Mesenchymal stem cell (in vitro differentiated cells and primary cell): ENCODE data around the gene MEIOB.
"Not testable (repeated sequence)": the region's sequence is repeated elsewhere in the genome, so short reads cannot be mapped to it uniquely, and the experiment has no call there.

Source experiments
- DNase-seq: peaks from one replicate; pipeline ENCODE4 v3.0.0-alpha.2; 2013
- H2AFZ ChIP-seq: one replicate; pipeline ENCODE4 v1.6.1; 2013; ENCODE audit warnings: low read depth, mild to moderate bottlenecking, control low read depth, inconsistent platforms, low read length, moderate library complexity
- H2AK5ac ChIP-seq: 2 replicates; pipeline ENCODE4 v1.6.1; 2013; ENCODE audit warnings: low read length, moderate library complexity, mild to moderate bottlenecking, inconsistent platforms; ENCODE audit not compliant: severe bottlenecking
- H2BK120ac ChIP-seq: one replicate; pipeline ENCODE4 v1.6.1; 2013; ENCODE audit warnings: low read depth, mild to moderate bottlenecking, inconsistent platforms, low read length, moderate library complexity
- H2BK12ac ChIP-seq, 2 experiments: one replicate each; pipeline ENCODE4 v1.6.1; 2013; ENCODE audit warnings: inconsistent platforms in 2 of 2, low read length in 2 of 2, mild to moderate bottlenecking in 2 of 2, moderate library complexity in 2 of 2, control low read depth in 1 of 2
- H2BK15ac ChIP-seq: one replicate; pipeline ENCODE4 v1.6.1; 2013; ENCODE audit warnings: mild to moderate bottlenecking, low read depth, inconsistent platforms; ENCODE audit not compliant: poor library complexity, severe bottlenecking
- H2BK5ac ChIP-seq: 2 replicates; pipeline ENCODE4 v1.6.1; 2013; ENCODE audit warnings: low read depth, mild to moderate bottlenecking, low read length, control low read depth, inconsistent platforms; ENCODE audit not compliant: poor library complexity, severe bottlenecking
- H3K14ac ChIP-seq, 2 experiments: one replicate each; pipeline ENCODE4 v1.6.1; 2013; ENCODE audit warnings: inconsistent platforms in 2 of 2, low read length in 2 of 2, control low read depth in 1 of 2, mild to moderate bottlenecking in 1 of 2, moderate library complexity in 1 of 2
- H3K18ac ChIP-seq, 2 experiments: one replicate each; pipeline ENCODE4 v1.6.1; 2013; ENCODE audit warnings: inconsistent platforms in 2 of 2, low read length in 2 of 2, control low read depth in 1 of 2, low read depth in 1 of 2, mild to moderate bottlenecking in 1 of 2
- H3K23ac ChIP-seq, 2 experiments: one replicate each; pipeline ENCODE4 v1.6.1; 2013; ENCODE audit warnings: inconsistent platforms in 2 of 2, low read length in 2 of 2, mild to moderate bottlenecking in 2 of 2, moderate library complexity in 2 of 2, control low read depth in 1 of 2
- H3K27ac ChIP-seq: 2 replicates; pipeline ENCODE4 v1.5.1; 2013; ENCODE audit warnings: mild to moderate bottlenecking, moderate library complexity, low read length, control low read depth, inconsistent platforms; ENCODE audit not compliant: poor library complexity, severe bottlenecking
- H3K27me3 ChIP-seq, 2 experiments: 2 replicates each; pipeline versions ENCODE4 v1.6.1 to v1.7.0; 2013; ENCODE audit warnings: low read length in 2 of 2, mild to moderate bottlenecking in 2 of 2, moderate library complexity in 2 of 2, control low read depth in 1 of 2, inconsistent platforms in 1 of 2; ENCODE audit not compliant: control insufficient read depth in 1 of 2, insufficient read depth in 1 of 2
- H3K36me3 ChIP-seq, 2 experiments: 2 replicates each; pipeline versions ENCODE4 v1.6.1 to v1.7.0; 2013; ENCODE audit warnings: low read length in 2 of 2, control low read depth in 1 of 2, inconsistent platforms in 1 of 2, low read depth in 1 of 2, mild to moderate bottlenecking in 1 of 2; ENCODE audit not compliant: insufficient read depth in 2 of 2, control insufficient read depth in 1 of 2
- H3K4ac ChIP-seq, 2 experiments: one replicate each; pipeline ENCODE4 v1.6.1; 2013; ENCODE audit warnings: inconsistent platforms in 2 of 2, low read length in 2 of 2, mild to moderate bottlenecking in 2 of 2, moderate library complexity in 2 of 2, control low read depth in 1 of 2, low read depth in 1 of 2
- H3K4me1 ChIP-seq: 2 replicates; pipeline ENCODE4 v1.6.1; 2013; ENCODE audit warnings: low read depth, low read length, control low read depth; ENCODE audit not compliant: control insufficient read depth, insufficient read depth
- H3K4me2 ChIP-seq: 2 replicates; pipeline ENCODE4 v1.6.1; 2013; ENCODE audit warnings: low read length, mild to moderate bottlenecking, inconsistent platforms; ENCODE audit not compliant: poor library complexity, severe bottlenecking
- H3K4me3 ChIP-seq, 2 experiments: 2 replicates each; pipeline versions ENCODE4 v1.5.1 to v1.7.0; 2013; ENCODE audit warnings: low read length in 2 of 2, mild to moderate bottlenecking in 2 of 2, control low read depth in 1 of 2, low read depth in 1 of 2; ENCODE audit not compliant: insufficient read depth in 1 of 2
- H3K79me1 ChIP-seq: replicated peaks from 2 replicates; pipeline ENCODE4 v1.6.1; 2013; ENCODE audit warnings: mild to moderate bottlenecking, control low read depth, low read length, inconsistent platforms; ENCODE audit not compliant: poor library complexity, severe bottlenecking
- H3K9ac ChIP-seq: 2 replicates; pipeline ENCODE4 v1.7.0; 2013; ENCODE audit warnings: mild to moderate bottlenecking, low read length, moderate library complexity
- H3K9me3 ChIP-seq: 2 replicates; pipeline ENCODE4 v1.7.0; 2013; ENCODE audit warnings: mild to moderate bottlenecking, low read length; ENCODE audit not compliant: control insufficient read depth
- H4K8ac ChIP-seq: one replicate; pipeline ENCODE4 v1.6.1; 2013; ENCODE audit warnings: inconsistent platforms, mild to moderate bottlenecking, low read length, moderate library complexity
- H4K91ac ChIP-seq: one replicate; pipeline ENCODE4 v1.6.1; 2013; ENCODE audit warnings: mild to moderate bottlenecking, low read length, inconsistent platforms
- WGBS: methylation state at CpG from one replicate; pipeline ENCODE4 v1.1.7; 2013; ENCODE audit warnings: mixed read lengths; 5-methylcytosine and 5-hydroxymethylcytosine counted together

Gene MEIOB

DNA sequence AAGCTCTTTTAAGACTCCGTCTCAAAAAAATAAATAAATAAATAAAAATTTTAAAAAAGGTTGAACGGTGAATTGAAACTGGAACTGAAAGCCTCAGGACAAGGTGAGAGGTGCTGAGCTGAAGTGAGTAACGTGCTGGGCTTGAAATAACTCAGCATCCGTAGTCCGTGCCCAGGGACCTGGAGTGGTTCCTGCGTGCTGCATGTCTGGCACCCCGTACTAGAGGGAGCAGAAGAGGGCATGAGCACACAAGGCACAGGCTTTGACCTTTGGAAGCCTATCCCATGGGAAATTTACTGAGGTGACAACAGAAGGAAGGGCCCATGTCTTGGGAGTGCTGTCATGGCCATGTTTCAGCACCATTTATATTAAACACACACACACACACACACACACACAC lies 4.5 kb upstream of the MEIOB start:
- no peaks in the 10 kb centered on the region for H3K9me3 ChIP-seq
- H3K79me1 ChIP-seq, result no peaks in the 10 kb centered on the region
- no peak overlapping the region for H4K8ac ChIP-seq
- no peak overlapping the region for H2BK15ac ChIP-seq
- H2BK5ac ChIP-seq, result no peak overlapping the region
- H3K36me3 ChIP-seq, result no peaks in the 10 kb centered on the region
- H2BK12ac ChIP-seq, result no peak overlapping the region
- H3K4me2 ChIP-seq, result no peak overlapping the region
- no peak overlapping the region for H3K14ac ChIP-seq
- H3K4ac ChIP-seq, result no peak overlapping the region
- no peak overlapping the region for H2AK5ac ChIP-seq
- H3K23ac ChIP-seq, result no peak overlapping the region
- DNase-seq, result no peak
- H2BK120ac ChIP-seq, result no peak overlapping the region
- H3K4me3 ChIP-seq, result no peak overlapping the region
- H2AFZ ChIP-seq, result no peak overlapping the region
- peaks cover 5 to 63% of the 10 kb centered on the region in 2 experiments for H3K27me3 ChIP-seq
- H3K27ac ChIP-seq, result no peak overlapping the region
- H3K4me1 ChIP-seq, result peaks cover 14% of the 10 kb centered on the region
- H4K91ac ChIP-seq, result no peak overlapping the region
- H3K9ac ChIP-seq, result no peak overlapping the region
- 89% methylated on average over 6 of the region's 7 CpGs for WGBS
- no peak overlapping the region for H3K18ac ChIP-seq

DNA sequence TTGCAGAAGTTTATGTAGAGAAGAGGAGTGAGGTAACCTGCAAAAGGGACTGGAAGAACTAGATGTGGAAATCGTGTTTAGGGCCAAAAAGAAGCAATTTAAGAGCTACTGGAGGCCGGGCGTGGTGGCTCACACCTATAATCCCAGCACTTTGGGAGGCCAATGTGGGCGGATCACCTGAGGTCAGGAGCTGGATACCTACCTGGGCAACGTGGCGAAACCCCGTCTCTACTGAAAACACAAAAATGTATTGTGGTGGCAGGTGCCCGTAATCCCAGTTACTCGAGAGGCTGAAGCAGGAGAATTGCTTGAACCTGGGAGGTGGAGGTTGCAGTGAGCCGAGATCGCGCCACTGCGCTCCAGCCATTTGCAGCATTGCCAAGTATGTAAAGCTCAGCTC lies 4.1 kb upstream of the MEIOB start:
- H2AFZ ChIP-seq, H3K4me2 ChIP-seq, H3K4ac ChIP-seq, H2BK12ac ChIP-seq, H3K9ac ChIP-seq, H3K36me3 ChIP-seq, H3K79me1 ChIP-seq, H3K23ac ChIP-seq, H2BK120ac ChIP-seq, H4K8ac ChIP-seq, H4K91ac ChIP-seq, H2BK5ac ChIP-seq, H3K14ac ChIP-seq, H3K4me3 ChIP-seq, H3K18ac ChIP-seq, DNase-seq, H2AK5ac ChIP-seq, H3K9me3 ChIP-seq, H3K27ac ChIP-seq, H2BK15ac ChIP-seq: not testable (repeated sequence)
- peaks cover 14% of the 10 kb centered on the region for H3K4me1 ChIP-seq
- 86% methylated on average over 10 of the region's 13 CpGs for WGBS
- H3K27me3 ChIP-seq, result peaks cover 5 to 60% of the 10 kb centered on the region in 2 experiments

DNA sequence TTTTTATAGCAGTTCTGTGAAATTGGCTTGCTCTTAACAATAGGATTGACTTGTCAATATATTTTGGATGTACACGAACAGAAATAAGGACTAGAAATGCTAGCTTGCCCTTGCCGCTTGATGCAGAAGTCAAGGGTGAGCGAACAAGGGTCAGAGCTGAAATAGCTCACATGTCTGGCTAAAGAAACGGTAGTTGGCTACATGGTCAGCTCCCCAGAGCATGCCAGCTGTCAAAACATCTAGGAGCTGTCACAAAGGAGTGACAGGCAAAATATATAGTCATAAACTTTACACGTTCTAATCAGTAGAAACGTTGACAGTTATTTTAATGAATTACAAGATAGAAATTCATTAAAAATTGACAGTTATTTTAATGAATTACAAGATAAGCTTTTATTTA lies 2.9 kb upstream of the MEIOB start:
- Histone ChIP-seq H3K27ac (no peak overlapping the region), H2BK12ac (no peak overlapping the region), H4K8ac (no peak overlapping the region), H3K14ac (no peak overlapping the region), H2BK120ac (no peak overlapping the region), H2BK5ac (no peak overlapping the region), H2BK15ac (no peak overlapping the region), H3K23ac (no peak overlapping the region), H3K9me3 (no peaks in the 10 kb centered on the region), H3K4me2 (peak overlapping the region; percentile 40), H2AFZ (no peak overlapping the region), H3K27me3 (peaks cover 5 to 57% of the 10 kb centered on the region in 2 experiments), H3K4ac (no peak overlapping the region), H2AK5ac (no peak overlapping the region), H3K4me3 (no peak overlapping the region), H3K79me1 (no peaks in the 10 kb centered on the region), H3K9ac (no peak overlapping the region), H3K4me1 (peaks cover 14% of the 10 kb centered on the region), H4K91ac (no peak overlapping the region), H3K36me3 (no peaks in the 10 kb centered on the region), H3K18ac (no peak overlapping the region)
- WGBS, result 71% methylated on average over 4 of the region's 6 CpGs
- no peak for DNase-seq

DNA sequence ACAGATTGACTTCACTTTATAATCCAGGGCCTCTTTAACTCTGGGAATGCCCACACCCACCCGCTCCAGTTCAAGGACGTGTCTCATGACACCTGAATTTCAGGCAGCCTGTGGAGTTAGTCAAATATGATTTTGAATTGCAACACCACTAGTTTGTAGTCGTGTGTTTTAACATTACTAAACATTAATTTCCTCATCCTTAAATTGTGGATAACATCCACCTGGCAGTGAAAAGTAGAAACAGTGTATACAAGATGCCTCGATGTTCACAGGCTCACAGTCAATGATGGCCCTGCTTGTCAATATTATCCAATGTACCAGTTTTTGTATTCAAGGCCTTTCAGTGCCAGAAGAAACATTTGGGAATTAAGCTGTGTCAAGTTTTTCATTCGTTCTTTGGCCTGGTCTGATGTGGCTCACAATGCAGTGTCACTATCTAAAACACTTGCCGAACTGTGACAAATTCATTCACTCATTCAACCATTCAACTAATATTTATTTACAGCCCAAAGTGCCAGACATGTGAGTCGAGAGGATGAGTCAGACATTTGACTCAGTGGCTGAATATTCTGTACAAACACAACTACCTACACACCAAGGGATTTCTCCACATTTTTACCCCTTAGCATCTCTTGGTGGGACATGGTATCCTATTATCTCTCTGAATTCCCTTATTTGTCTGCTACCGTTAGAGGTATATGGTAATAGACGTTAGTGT lies 1.4 kb downstream of the MEIOB start:
- no peak overlapping the region for H3K4me2 ChIP-seq
- WGBS, result 31% methylated on average over 5 of the region's 9 CpGs

More for the DNA sequence above, 1.4 kb downstream of the MEIOB start:
- peaks cover 0 to 34% of the 10 kb centered on the region in 2 experiments for H3K27me3 ChIP-seq
- H4K8ac ChIP-seq, result no peak overlapping the region
- H3K9ac ChIP-seq, result no peak overlapping the region
- no peak overlapping the region for H3K14ac ChIP-seq
- H3K4me1 ChIP-seq, result peaks cover 14% of the 10 kb centered on the region
- DNase-seq, result peak; percentile 75
- no peak overlapping the region for H3K18ac ChIP-seq
- no peak overlapping the region for H3K23ac ChIP-seq
- H2AK5ac ChIP-seq, result no peak overlapping the region
- no peak overlapping the region for H4K91ac ChIP-seq
- no peak overlapping the region for H3K4ac ChIP-seq
- H3K27ac ChIP-seq, result peak overlapping the region; percentile 18
- no peak overlapping the region for H3K4me3 ChIP-seq
- H3K9me3 ChIP-seq, result no peaks in the 10 kb centered on the region
- no peak overlapping the region for H2BK12ac ChIP-seq
- no peak overlapping the region for H2AFZ ChIP-seq
- H3K79me1 ChIP-seq, result no peaks in the 10 kb centered on the region
- no peak overlapping the region for H2BK120ac ChIP-seq
- H2BK5ac ChIP-seq, result no peak overlapping the region
- H3K36me3 ChIP-seq, result no peaks in the 10 kb centered on the region
- no peak overlapping the region for H2BK15ac ChIP-seq
